Inferior parietal cortex (tissue), 1 donor: ENCODE results near the gene PLA2R1.

Experiments used
- DNase-seq: peaks from one replicate; pipeline ENCODE4 v3.0.0-alpha.2; 2016; ENCODE audit errors: extremely low spot score

Gene PLA2R1

GRCh38 chr2:160033732-160034392, 28.6 kb downstream of the PLA2R1 start:
- DNase-seq, result no peak

- no peak for DNase-seq
These were observed 33.2 kb downstream of the PLA2R1 start for GRCh38 chr2:160029270-160029628.

- no peak for DNase-seq
These were observed 33.8 kb downstream of the PLA2R1 start for GRCh38 chr2:160028431-160029269.

- DNase-seq, result no peak
These were observed 40.3 kb downstream of the PLA2R1 start for GRCh38 chr2:160022162-160022561.

GRCh38 chr2:160019374-160020090, 42.9 kb downstream of the PLA2R1 start:
- no peak for DNase-seq

GRCh38 chr2:160015746-160016145, 46.7 kb downstream of the PLA2R1 start:
- DNase-seq, result no peak

- no peak for DNase-seq
These were observed 48.2 kb downstream of the PLA2R1 start for GRCh38 chr2:160014227-160014626.

- no peak for DNase-seq
These were observed 51.9 kb downstream of the PLA2R1 start for GRCh38 chr2:160010361-160011145.

- DNase-seq, result no peak
These were observed 55.3 kb downstream of the PLA2R1 start for GRCh38 chr2:160007111-160007510.

GRCh38 chr2:160006475-160006874, 55.9 kb downstream of the PLA2R1 start:
- DNase-seq, result no peak

GRCh38 chr2:160005908-160006307, 56.5 kb downstream of the PLA2R1 start:
- no peak for DNase-seq

GRCh38 chr2:160005476-160005875, 56.9 kb downstream of the PLA2R1 start:
- DNase-seq, result no peak

- DNase-seq, result no peak
These were observed 63.5 kb downstream of the PLA2R1 start for GRCh38 chr2:159998961-159999360.

- no peak for DNase-seq
These were observed 64.2 kb downstream of the PLA2R1 start for GRCh38 chr2:159998243-159998642.

GRCh38 chr2:159996792-159997546, 65.4 kb downstream of the PLA2R1 start:
- DNase-seq, result no peak

- DNase-seq, result no peak
These were observed 67.4 kb downstream of the PLA2R1 start for GRCh38 chr2:159995038-159995437.

GRCh38 chr2:159989249-159989648, 73.2 kb downstream of the PLA2R1 start:
- DNase-seq, result no peak

- no peak for DNase-seq
These were observed 73.9 kb downstream of the PLA2R1 start for GRCh38 chr2:159988412-159988970.

GRCh38 chr2:159987181-159987580, 75.2 kb downstream of the PLA2R1 start:
- DNase-seq, result no peak

GRCh38 chr2:159985656-159986055, 76.8 kb downstream of the PLA2R1 start:
- no peak for DNase-seq

- no peak for DNase-seq
These were observed 78.4 kb downstream of the PLA2R1 start for GRCh38 chr2:159984034-159984433.
